Smooth muscle cell (in vitro differentiated cells): Measurements from ENCODE around the gene ADAP1. TPM values are rescaled to one million over a fixed set of nuclear protein-coding genes. Genes with fewer than 3 reads are reported as not detected.

Experiments
- DNase-seq: peaks from one replicate; lab custom pipeline; 2025; ENCODE audit not compliant: unreplicated experiment; lab: John Stamatoyannopoulos, UW
- H2AFZ ChIP-seq: fragments of 200-600 bp; sonication (generic); 2 replicates; pipeline ENCODE4 v1.6.0; 2016; ENCODE audit warnings: antibody characterized with exemption, low read depth, mild to moderate bottlenecking
- H3F3A ChIP-seq: fragments of 200-600 bp; sonication (generic); 2 replicates; pipeline ENCODE4 v1.6.0; 2017; ENCODE audit warnings: antibody characterized with exemption, low read depth
- H3K27ac ChIP-seq: fragments of 200-600 bp; sonication (generic); 2 replicates; pipeline ENCODE4 v1.5.1; 2016; ENCODE audit warnings: low read depth, mild to moderate bottlenecking
- H3K27me3 ChIP-seq: fragments of 200-600 bp; sonication (generic); 2 replicates; pipeline ENCODE4 v1.6.1; 2016; ENCODE audit warnings: low read depth, mild to moderate bottlenecking
- H3K36me3 ChIP-seq: fragments of 200-600 bp; sonication (generic); 2 replicates; pipeline ENCODE4 v1.5.1; 2016; ENCODE audit warnings: low read depth
- H3K4me1 ChIP-seq: fragments of 200-600 bp; sonication (generic); 2 replicates; pipeline ENCODE4 v1.5.1; 2016; ENCODE audit warnings: low read depth
- H3K4me2 ChIP-seq: fragments of 200-600 bp; sonication (generic); 2 replicates; pipeline ENCODE4 v1.6.0; 2016; ENCODE audit warnings: mild to moderate bottlenecking
- H3K4me3 ChIP-seq: fragments of 200-600 bp; sonication (generic); 2 replicates; pipeline ENCODE4 v1.5.1; 2016; ENCODE audit warnings: mild to moderate bottlenecking
- H3K79me2 ChIP-seq: fragments of 200-600 bp; sonication (generic); 2 replicates; pipeline ENCODE4 v1.6.0; 2016; ENCODE audit warnings: low read depth, mild to moderate bottlenecking
- H3K9ac ChIP-seq: fragments of 200-600 bp; sonication (generic); 2 replicates; pipeline ENCODE4 v1.6.0; 2016; ENCODE audit warnings: low read depth
- H3K9me3 ChIP-seq: fragments of 200-600 bp; sonication (generic); replicated peaks from 2 replicates; pipeline ENCODE4 v1.5.1; 2016; ENCODE audit warnings: low read depth
- H4K20me1 ChIP-seq: fragments of 200-600 bp; sonication (generic); 2 replicates; pipeline ENCODE4 v1.6.0; 2016; ENCODE audit warnings: low read depth
- CTCF ChIP-seq: fragments of 200-600 bp; sonication (generic); IDR thresholded peaks from 2 replicates; pipeline ENCODE4 v1.5.1; 2017; ENCODE audit warnings: borderline replicate concordance, mild to moderate bottlenecking, antibody characterized with exemption; ENCODE audit not compliant: insufficient read depth, poor library complexity, severe bottlenecking
- WGBS: methylation state at CpG from one replicate; pipeline ENCODE4 v1.1.7; 2016; ENCODE audit warnings: low lambda C conversion rate; 5-methylcytosine and 5-hydroxymethylcytosine counted together
- polyA plus RNA-seq: library from polyadenylated mRNA; unstranded; fragments of >200 nt; fragmentation: Nextera tagmentation; extraction: Ambion mirVana; gene quantifications from 2 replicates; pipeline ENCODE4 v1.2.1, GENCODE V29; 2016
- total RNA-seq: library from RNA; depleted of rRNA; stranded (reverse); fragments of >200 nt; gene quantifications from 2 replicates; pipeline ENCODE4 v1.2.3, GENCODE V29; 2014

ADAP1 gene
- total and polyA plus RNA-seq, 2 experiments from 2014 or later, result 1.3 to 2.0 TPM

GRCh38 chr7:972676-973309, 18.3 kb upstream of the ADAP1 start:
- no peak overlapping the region for H3K4me2 ChIP-seq
- no peak overlapping the region for H3K9ac ChIP-seq
- DNase-seq, result no peak
- peaks cover 70% of the 10 kb centered on the region for H4K20me1 ChIP-seq
- H3K4me3 ChIP-seq, result peak overlapping the region; percentile 4
- no peaks in the 10 kb centered on the region for H3K9me3 ChIP-seq
- H3K79me2 ChIP-seq, result peaks cover 39% of the 10 kb centered on the region
- H3K4me1 ChIP-seq, result peaks cover 11% of the 10 kb centered on the region
- WGBS, result 94% methylated on average over 10 of the region's 10 CpGs
- H3F3A ChIP-seq, result no peaks in the 10 kb centered on the region
- H3K36me3 ChIP-seq, result peaks cover 5% of the 10 kb centered on the region
- H2AFZ ChIP-seq, result no peak overlapping the region
- H3K27me3 ChIP-seq, result no peaks in the 10 kb centered on the region
- H3K27ac ChIP-seq, result no peak overlapping the region
- no peak for TF ChIP-seq CTCF

- Histone ChIP-seq H3K9me3 (no peaks in the 10 kb centered on the region), H3K27ac (no peak overlapping the region)
- WGBS, result 93% methylated on average over 12 of the region's 12 CpGs
Observed at GRCh38 chr7:972110-972509, 17.6 kb upstream of the ADAP1 start.

GRCh38 chr7:970744-971143, 16.3 kb upstream of the ADAP1 start:
- no peak for TF ChIP-seq CTCF
- Histone ChIP-seq H3K9me3 (no peaks in the 10 kb centered on the region), H3K27ac (no peak overlapping the region), H3K36me3 (peaks cover 5% of the 10 kb centered on the region), H3K4me2 (no peak overlapping the region), H4K20me1 (peaks cover 85% of the 10 kb centered on the region), H3F3A (no peaks in the 10 kb centered on the region), H3K9ac (no peak overlapping the region), H3K4me3 (no peak overlapping the region), H3K27me3 (no peaks in the 10 kb centered on the region), H2AFZ (no peak overlapping the region), H3K79me2 (peaks cover 39% of the 10 kb centered on the region), H3K4me1 (peaks cover 11% of the 10 kb centered on the region)
- no peak for DNase-seq
- 98% methylated on average over 6 of the region's 6 CpGs for WGBS

More at GRCh38 chr7:972110-972509, 17.6 kb upstream of the ADAP1 start:
- H2AFZ ChIP-seq, result no peak overlapping the region
- H3K4me2 ChIP-seq, result no peak overlapping the region
- H3K79me2 ChIP-seq, result peaks cover 39% of the 10 kb centered on the region
- peaks cover 72% of the 10 kb centered on the region for H4K20me1 ChIP-seq
- H3K4me3 ChIP-seq, result no peak overlapping the region
- H3K27me3 ChIP-seq, result no peaks in the 10 kb centered on the region
- no peak for TF ChIP-seq CTCF
- peaks cover 5% of the 10 kb centered on the region for H3K36me3 ChIP-seq
- peaks cover 11% of the 10 kb centered on the region for H3K4me1 ChIP-seq
- no peak for DNase-seq
- no peaks in the 10 kb centered on the region for H3F3A ChIP-seq
- H3K9ac ChIP-seq, result no peak overlapping the region

GRCh38 chr7:969403-969802, 14.9 kb upstream of the ADAP1 start:
- TF ChIP-seq CTCF, result no peak
- no peak for DNase-seq
- H3F3A ChIP-seq, result no peaks in the 10 kb centered on the region
- peaks cover 35% of the 10 kb centered on the region for H3K79me2 ChIP-seq
- H2AFZ ChIP-seq, result no peak overlapping the region
- H3K27ac ChIP-seq, result no peak overlapping the region
- no peak overlapping the region for H3K4me2 ChIP-seq
- H3K9me3 ChIP-seq, result no peaks in the 10 kb centered on the region
- no peak overlapping the region for H3K9ac ChIP-seq
- no peaks in the 10 kb centered on the region for H3K27me3 ChIP-seq
- H3K4me1 ChIP-seq, result peaks cover 9% of the 10 kb centered on the region
- WGBS, result 97% methylated on average over 10 of the region's 11 CpGs
- H3K36me3 ChIP-seq, result peaks cover 5% of the 10 kb centered on the region
- H4K20me1 ChIP-seq, result peaks cover 93% of the 10 kb centered on the region
- H3K4me3 ChIP-seq, result no peak overlapping the region
